GM23338 (cell line): ENCODE data around the gene BICRAL.

Source experiments
- CREB1 ChIP-seq: fragments of 250-450 bp; sonication (Bioruptor Pico); IDR thresholded peaks from 2 replicates; pipeline ENCODE4 v1.5.0; 2020; ENCODE audit warnings: low read depth, mild to moderate bottlenecking, moderate library complexity
- CTCF ChIP-seq, 2 experiments: fragments of 200-600 bp in 1 of 2; sonication (generic) in 1 of 2; conservative IDR thresholded peaks; 2 replicates each; pipeline versions ENCODE4 v1.5.1 to v1.6.1; 2016 to 2017; ENCODE audit warnings: antibody characterized with exemption in 2 of 2, low read depth in 2 of 2, mild to moderate bottlenecking in 2 of 2, moderate library complexity in 1 of 2
- EZH2 ChIP-seq: fragments of 200-600 bp; sonication (generic); IDR thresholded peaks from one replicate; pipeline ENCODE4 v1.8.0; 2017; ENCODE audit warnings: antibody characterized with exemption, mild to moderate bottlenecking, low read depth; ENCODE audit not compliant: unreplicated experiment
- EZH2phosphoT487 ChIP-seq: fragments of 200-600 bp; sonication (generic); IDR thresholded peaks from one replicate; pipeline ENCODE4 v1.8.1; 2018; ENCODE audit warnings: antibody characterized with exemption; ENCODE audit not compliant: unreplicated experiment
- JUNB ChIP-seq: IDR thresholded peaks from one replicate; pipeline ENCODE4 v1.6.1; 2016; ENCODE audit warnings: antibody characterized with exemption; ENCODE audit not compliant: unreplicated experiment
- NANOG ChIP-seq: IDR thresholded peaks from 2 replicates; pipeline ENCODE4 v1.6.1; 2016; ENCODE audit warnings: antibody characterized with exemption, borderline replicate concordance
- POLR2AphosphoS5 ChIP-seq: IDR thresholded peaks from 2 replicates; pipeline ENCODE4 v1.6.1; 2016; ENCODE audit warnings: antibody characterized with exemption, low read depth
- STAT1 ChIP-seq: IDR thresholded peaks from one replicate; pipeline ENCODE4 v1.6.1; 2016; ENCODE audit warnings: antibody characterized with exemption; ENCODE audit not compliant: unreplicated experiment
- ZNF114 ChIP-seq: fragments of 250-450 bp; sonication (Bioruptor Pico); IDR thresholded peaks from 2 replicates; pipeline ENCODE4 v1.5.0; 2020; ENCODE audit warnings: mild to moderate bottlenecking, moderate library complexity
- ZNF331 ChIP-seq: fragments of 250-450 bp; sonication (Bioruptor Pico); IDR thresholded peaks from 2 replicates; pipeline ENCODE4 v1.5.0; 2020; ENCODE audit warnings: low read depth, mild to moderate bottlenecking, moderate library complexity
- TF ChIP-seq, protein P1 (sequence below): IDR thresholded peaks from 2 replicates; pipeline ENCODE4 v1.6.1; 2016; ENCODE audit warnings: antibody characterized with exemption
- TF ChIP-seq, protein P2 (sequence below): IDR thresholded peaks from one replicate; pipeline ENCODE4 v1.6.1; 2018; ENCODE audit warnings: antibody characterized with exemption; ENCODE audit not compliant: unreplicated experiment
- TF ChIP-seq, protein P3 (sequence below): fragments of 250-450 bp; sonication (Bioruptor Pico); IDR thresholded peaks from 2 replicates; pipeline ENCODE4 v1.5.0; 2020; ENCODE audit warnings: mild to moderate bottlenecking, moderate library complexity

DNA sequence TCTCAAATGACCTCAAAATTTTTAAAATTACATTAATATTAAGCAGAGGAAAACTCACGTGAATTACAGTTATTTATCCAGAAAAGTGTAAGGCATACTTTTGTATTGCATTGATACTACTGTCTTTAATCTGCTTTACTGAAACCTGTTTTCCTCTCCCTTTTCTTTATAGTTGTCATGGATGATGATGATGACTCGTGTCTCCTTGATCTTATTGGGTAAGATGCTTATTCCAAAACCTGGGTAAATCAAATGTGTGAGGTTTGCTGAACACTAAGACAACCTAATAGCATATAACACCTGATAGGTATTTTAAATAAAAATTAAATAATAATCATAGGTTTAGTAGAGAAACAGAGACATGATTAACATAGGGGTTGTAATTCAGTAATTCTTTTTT, 40.0 kb downstream of the BICRAL start:
- TF ChIP-seq JUNB, result no peak
- TF ChIP-seq CTCF (conservative IDR thresholded peaks at IDR 0.05; ENCODE audit: low read depth in 2 of 2), result no peak
- TF ChIP-seq, protein P1, sequence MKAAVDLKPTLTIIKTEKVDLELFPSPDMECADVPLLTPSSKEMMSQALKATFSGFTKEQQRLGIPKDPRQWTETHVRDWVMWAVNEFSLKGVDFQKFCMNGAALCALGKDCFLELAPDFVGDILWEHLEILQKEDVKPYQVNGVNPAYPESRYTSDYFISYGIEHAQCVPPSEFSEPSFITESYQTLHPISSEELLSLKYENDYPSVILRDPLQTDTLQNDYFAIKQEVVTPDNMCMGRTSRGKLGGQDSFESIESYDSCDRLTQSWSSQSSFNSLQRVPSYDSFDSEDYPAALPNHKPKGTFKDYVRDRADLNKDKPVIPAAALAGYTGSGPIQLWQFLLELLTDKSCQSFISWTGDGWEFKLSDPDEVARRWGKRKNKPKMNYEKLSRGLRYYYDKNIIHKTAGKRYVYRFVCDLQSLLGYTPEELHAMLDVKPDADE, result no peak
- TF ChIP-seq, protein P2, sequence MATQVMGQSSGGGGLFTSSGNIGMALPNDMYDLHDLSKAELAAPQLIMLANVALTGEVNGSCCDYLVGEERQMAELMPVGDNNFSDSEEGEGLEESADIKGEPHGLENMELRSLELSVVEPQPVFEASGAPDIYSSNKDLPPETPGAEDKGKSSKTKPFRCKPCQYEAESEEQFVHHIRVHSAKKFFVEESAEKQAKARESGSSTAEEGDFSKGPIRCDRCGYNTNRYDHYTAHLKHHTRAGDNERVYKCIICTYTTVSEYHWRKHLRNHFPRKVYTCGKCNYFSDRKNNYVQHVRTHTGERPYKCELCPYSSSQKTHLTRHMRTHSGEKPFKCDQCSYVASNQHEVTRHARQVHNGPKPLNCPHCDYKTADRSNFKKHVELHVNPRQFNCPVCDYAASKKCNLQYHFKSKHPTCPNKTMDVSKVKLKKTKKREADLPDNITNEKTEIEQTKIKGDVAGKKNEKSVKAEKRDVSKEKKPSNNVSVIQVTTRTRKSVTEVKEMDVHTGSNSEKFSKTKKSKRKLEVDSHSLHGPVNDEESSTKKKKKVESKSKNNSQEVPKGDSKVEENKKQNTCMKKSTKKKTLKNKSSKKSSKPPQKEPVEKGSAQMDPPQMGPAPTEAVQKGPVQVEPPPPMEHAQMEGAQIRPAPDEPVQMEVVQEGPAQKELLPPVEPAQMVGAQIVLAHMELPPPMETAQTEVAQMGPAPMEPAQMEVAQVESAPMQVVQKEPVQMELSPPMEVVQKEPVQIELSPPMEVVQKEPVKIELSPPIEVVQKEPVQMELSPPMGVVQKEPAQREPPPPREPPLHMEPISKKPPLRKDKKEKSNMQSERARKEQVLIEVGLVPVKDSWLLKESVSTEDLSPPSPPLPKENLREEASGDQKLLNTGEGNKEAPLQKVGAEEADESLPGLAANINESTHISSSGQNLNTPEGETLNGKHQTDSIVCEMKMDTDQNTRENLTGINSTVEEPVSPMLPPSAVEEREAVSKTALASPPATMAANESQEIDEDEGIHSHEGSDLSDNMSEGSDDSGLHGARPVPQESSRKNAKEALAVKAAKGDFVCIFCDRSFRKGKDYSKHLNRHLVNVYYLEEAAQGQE, result no peak
- no peak for TF ChIP-seq EZH2
- no peak for TF ChIP-seq EZH2phosphoT487
- no peak for TF ChIP-seq CREB1 (CRISPR knock-in tag)
- TF ChIP-seq POLR2AphosphoS5, result no peak
- no peak for TF ChIP-seq ZNF114 (CRISPR knock-in tag)
- no peak for TF ChIP-seq STAT1
- no peak for TF ChIP-seq ZNF331 (CRISPR knock-in tag)
- no peak for TF ChIP-seq NANOG
- TF ChIP-seq, protein P3, sequence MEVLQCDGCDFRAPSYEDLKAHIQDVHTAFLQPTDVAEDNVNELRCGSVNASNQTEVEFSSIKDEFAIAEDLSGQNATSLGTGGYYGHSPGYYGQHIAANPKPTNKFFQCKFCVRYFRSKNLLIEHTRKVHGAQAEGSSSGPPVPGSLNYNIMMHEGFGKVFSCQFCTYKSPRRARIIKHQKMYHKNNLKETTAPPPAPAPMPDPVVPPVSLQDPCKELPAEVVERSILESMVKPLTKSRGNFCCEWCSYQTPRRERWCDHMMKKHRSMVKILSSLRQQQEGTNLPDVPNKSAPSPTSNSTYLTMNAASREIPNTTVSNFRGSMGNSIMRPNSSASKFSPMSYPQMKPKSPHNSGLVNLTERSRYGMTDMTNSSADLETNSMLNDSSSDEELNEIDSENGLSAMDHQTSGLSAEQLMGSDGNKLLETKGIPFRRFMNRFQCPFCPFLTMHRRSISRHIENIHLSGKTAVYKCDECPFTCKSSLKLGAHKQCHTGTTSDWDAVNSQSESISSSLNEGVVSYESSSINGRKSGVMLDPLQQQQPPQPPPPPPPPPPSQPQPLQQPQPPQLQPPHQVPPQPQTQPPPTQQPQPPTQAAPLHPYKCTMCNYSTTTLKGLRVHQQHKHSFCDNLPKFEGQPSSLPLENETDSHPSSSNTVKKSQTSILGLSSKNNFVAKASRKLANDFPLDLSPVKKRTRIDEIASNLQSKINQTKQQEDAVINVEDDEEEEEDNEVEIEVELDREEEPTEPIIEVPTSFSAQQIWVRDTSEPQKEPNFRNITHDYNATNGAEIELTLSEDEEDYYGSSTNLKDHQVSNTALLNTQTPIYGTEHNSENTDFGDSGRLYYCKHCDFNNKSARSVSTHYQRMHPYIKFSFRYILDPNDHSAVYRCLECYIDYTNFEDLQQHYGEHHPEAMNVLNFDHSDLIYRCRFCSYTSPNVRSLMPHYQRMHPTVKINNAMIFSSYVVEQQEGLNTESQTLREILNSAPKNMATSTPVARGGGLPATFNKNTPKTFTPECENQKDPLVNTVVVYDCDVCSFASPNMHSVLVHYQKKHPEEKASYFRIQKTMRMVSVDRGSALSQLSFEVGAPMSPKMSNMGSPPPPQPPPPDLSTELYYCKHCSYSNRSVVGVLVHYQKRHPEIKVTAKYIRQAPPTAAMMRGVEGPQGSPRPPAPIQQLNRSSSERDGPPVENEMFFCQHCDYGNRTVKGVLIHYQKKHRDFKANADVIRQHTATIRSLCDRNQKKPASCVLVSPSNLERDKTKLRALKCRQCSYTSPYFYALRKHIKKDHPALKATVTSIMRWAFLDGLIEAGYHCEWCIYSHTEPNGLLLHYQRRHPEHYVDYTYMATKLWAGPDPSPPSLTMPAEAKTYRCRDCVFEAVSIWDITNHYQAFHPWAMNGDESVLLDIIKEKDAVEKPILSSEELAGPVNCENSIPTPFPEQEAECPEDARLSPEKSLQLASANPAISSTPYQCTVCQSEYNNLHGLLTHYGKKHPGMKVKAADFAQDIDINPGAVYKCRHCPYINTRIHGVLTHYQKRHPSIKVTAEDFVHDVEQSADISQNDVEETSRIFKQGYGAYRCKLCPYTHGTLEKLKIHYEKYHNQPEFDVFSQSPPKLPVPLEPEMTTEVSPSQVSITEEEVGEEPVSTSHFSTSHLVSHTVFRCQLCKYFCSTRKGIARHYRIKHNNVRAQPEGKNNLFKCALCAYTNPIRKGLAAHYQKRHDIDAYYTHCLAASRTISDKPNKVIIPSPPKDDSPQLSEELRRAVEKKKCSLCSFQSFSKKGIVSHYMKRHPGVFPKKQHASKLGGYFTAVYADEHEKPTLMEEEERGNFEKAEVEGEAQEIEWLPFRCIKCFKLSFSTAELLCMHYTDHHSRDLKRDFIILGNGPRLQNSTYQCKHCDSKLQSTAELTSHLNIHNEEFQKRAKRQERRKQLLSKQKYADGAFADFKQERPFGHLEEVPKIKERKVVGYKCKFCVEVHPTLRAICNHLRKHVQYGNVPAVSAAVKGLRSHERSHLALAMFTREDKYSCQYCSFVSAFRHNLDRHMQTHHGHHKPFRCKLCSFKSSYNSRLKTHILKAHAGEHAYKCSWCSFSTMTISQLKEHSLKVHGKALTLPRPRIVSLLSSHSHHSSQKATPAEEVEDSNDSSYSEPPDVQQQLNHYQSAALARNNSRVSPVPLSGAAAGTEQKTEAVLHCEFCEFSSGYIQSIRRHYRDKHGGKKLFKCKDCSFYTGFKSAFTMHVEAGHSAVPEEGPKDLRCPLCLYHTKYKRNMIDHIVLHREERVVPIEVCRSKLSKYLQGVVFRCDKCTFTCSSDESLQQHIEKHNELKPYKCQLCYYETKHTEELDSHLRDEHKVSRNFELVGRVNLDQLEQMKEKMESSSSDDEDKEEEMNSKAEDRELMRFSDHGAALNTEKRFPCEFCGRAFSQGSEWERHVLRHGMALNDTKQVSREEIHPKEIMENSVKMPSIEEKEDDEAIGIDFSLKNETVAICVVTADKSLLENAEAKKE, result no peak
